Neural cell (in vitro differentiated cells): ENCODE results near the gene FAM228B.

ENCODE experiments used
- EP300 ChIP-seq: fragments of 450-650 bp; conservative IDR thresholded peaks from 2 replicates; pipeline ENCODE4 v1.6.1; 2014; ENCODE audit warnings: antibody characterized with exemption, mild to moderate bottlenecking, moderate library complexity; ENCODE audit not compliant: poor library complexity, severe bottlenecking
- EZH2 ChIP-seq: fragments of 200-600, 300-800 bp; shearing (Covaris generic), sonication (generic); IDR thresholded peaks from 2 replicates; pipeline ENCODE4 v1.6.1; 2014; ENCODE audit warnings: antibody characterized with exemption, low read length, borderline replicate concordance, mild to moderate bottlenecking; ENCODE audit not compliant: insufficient read depth, poor library complexity, severe bottlenecking
- POLR2AphosphoS5 ChIP-seq: IDR thresholded peaks from 2 replicates; pipeline ENCODE4 v1.6.1; 2012
- SMC3 ChIP-seq: fragments of 450-650 bp; conservative IDR thresholded peaks from 2 replicates; pipeline ENCODE4 v1.6.1; 2014; ENCODE audit warnings: antibody characterized with exemption, mild to moderate bottlenecking, moderate library complexity; ENCODE audit not compliant: poor library complexity
- TF ChIP-seq, protein P1 (sequence below): fragments of 450-650 bp; IDR thresholded peaks from 2 replicates; pipeline ENCODE4 v1.5.1; 2014; ENCODE audit warnings: antibody characterized with exemption, mild to moderate bottlenecking, moderate library complexity; ENCODE audit not compliant: poor library complexity, severe bottlenecking
- TF ChIP-seq, protein P2 (sequence below): IDR thresholded peaks from 2 replicates; pipeline ENCODE4 v1.6.1; 2012; ENCODE audit warnings: borderline replicate concordance

DNA sequence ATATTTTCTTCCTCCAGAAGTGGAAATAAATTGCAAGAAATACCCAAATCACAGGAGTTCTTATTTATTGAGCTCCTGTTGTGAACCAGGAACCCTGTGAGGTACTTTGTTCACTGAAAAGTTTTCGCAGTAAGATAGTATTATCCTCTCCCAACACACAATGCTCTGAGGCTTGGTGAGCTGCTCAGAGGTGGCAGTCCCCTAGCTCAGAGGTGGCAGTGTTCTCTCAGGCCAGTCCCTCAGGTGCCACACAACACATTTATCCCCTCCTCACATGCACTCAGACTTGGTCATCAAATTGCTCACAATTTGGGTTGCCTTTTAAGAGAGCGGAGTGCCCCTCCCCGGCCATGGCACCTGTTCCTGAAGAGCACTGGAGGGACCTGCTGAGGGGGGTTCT is 77.5 kb downstream of the FAM228B start:
- TF ChIP-seq, protein P1, sequence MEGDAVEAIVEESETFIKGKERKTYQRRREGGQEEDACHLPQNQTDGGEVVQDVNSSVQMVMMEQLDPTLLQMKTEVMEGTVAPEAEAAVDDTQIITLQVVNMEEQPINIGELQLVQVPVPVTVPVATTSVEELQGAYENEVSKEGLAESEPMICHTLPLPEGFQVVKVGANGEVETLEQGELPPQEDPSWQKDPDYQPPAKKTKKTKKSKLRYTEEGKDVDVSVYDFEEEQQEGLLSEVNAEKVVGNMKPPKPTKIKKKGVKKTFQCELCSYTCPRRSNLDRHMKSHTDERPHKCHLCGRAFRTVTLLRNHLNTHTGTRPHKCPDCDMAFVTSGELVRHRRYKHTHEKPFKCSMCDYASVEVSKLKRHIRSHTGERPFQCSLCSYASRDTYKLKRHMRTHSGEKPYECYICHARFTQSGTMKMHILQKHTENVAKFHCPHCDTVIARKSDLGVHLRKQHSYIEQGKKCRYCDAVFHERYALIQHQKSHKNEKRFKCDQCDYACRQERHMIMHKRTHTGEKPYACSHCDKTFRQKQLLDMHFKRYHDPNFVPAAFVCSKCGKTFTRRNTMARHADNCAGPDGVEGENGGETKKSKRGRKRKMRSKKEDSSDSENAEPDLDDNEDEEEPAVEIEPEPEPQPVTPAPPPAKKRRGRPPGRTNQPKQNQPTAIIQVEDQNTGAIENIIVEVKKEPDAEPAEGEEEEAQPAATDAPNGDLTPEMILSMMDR: no peak
- no peak for TF ChIP-seq POLR2AphosphoS5
- TF ChIP-seq EZH2: no peak
- TF ChIP-seq SMC3: no peak
- TF ChIP-seq, protein P2, sequence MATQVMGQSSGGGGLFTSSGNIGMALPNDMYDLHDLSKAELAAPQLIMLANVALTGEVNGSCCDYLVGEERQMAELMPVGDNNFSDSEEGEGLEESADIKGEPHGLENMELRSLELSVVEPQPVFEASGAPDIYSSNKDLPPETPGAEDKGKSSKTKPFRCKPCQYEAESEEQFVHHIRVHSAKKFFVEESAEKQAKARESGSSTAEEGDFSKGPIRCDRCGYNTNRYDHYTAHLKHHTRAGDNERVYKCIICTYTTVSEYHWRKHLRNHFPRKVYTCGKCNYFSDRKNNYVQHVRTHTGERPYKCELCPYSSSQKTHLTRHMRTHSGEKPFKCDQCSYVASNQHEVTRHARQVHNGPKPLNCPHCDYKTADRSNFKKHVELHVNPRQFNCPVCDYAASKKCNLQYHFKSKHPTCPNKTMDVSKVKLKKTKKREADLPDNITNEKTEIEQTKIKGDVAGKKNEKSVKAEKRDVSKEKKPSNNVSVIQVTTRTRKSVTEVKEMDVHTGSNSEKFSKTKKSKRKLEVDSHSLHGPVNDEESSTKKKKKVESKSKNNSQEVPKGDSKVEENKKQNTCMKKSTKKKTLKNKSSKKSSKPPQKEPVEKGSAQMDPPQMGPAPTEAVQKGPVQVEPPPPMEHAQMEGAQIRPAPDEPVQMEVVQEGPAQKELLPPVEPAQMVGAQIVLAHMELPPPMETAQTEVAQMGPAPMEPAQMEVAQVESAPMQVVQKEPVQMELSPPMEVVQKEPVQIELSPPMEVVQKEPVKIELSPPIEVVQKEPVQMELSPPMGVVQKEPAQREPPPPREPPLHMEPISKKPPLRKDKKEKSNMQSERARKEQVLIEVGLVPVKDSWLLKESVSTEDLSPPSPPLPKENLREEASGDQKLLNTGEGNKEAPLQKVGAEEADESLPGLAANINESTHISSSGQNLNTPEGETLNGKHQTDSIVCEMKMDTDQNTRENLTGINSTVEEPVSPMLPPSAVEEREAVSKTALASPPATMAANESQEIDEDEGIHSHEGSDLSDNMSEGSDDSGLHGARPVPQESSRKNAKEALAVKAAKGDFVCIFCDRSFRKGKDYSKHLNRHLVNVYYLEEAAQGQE: no peak
- no peak for TF ChIP-seq EP300
